ENCODE measurements around the gene SPANXN2.
A peak's percentile ranks its signal among the peaks of the same experiment; 100 is the strongest.

The SPANXN2 gene

GRCh38 chrX:143701460-143701859 is 19.1 kb downstream of the SPANXN2 start:
- POLR2A ChIA-PET: no interaction called here
- Histone ChIP-seq H3K27ac (ENCODE audit: extremely low read depth, low read depth, low read length) (no peak overlapping the region), H3K36me3 (ENCODE audit: control insufficient read depth in 2 of 2, insufficient read depth in 1 of 2, low read length in 2 of 2) (no peaks in the 10 kb centered on the region), H3K4me3 (ENCODE audit: low read depth, low read length) (no peak overlapping the region), H3K9me3 (ENCODE audit: control insufficient read depth, insufficient read depth, low read depth, low read length) (peaks cover 2% of the 10 kb centered on the region; the same call in 1 of the 2 replicates), H3K4me1 (ENCODE audit: control insufficient read depth, insufficient read depth, low read length) (no peaks in the 10 kb centered on the region)
- CTCF ChIA-PET: no interaction called here
- TF ChIP-seq ZNF416 (tag by site-specific recombination; IDR thresholded peaks at IDR 0.05) (no peak), TRIM28 (IDR thresholded peaks at IDR 0.05; ENCODE audit: borderline replicate concordance, low read length) (peak; percentile 53; the same call in 1 of the 2 replicates), ZFP3 (tag by site-specific recombination; IDR thresholded peaks at IDR 0.05; ENCODE audit: low read depth) (no peak), ZNF248 (tag by site-specific recombination; IDR thresholded peaks at IDR 0.05) (no peak), ZNF354C (tag by site-specific recombination; IDR thresholded peaks at IDR 0.05; ENCODE audit: borderline replicate concordance, low read depth) (no peak), KLF10 (tag by site-specific recombination; IDR thresholded peaks at IDR 0.05) (no peak), FEZF1 (tag by site-specific recombination; IDR thresholded peaks at IDR 0.05) (no peak), ZNF585B (tag by site-specific recombination; IDR thresholded peaks at IDR 0.05) (peak; percentile 88), ZNF302 (tag by site-specific recombination; IDR thresholded peaks at IDR 0.05; ENCODE audit: low read depth) (no peak), ZNF571 (tag by site-specific recombination; IDR thresholded peaks at IDR 0.05) (no peak)
- TF ChIP-seq, protein P1, sequence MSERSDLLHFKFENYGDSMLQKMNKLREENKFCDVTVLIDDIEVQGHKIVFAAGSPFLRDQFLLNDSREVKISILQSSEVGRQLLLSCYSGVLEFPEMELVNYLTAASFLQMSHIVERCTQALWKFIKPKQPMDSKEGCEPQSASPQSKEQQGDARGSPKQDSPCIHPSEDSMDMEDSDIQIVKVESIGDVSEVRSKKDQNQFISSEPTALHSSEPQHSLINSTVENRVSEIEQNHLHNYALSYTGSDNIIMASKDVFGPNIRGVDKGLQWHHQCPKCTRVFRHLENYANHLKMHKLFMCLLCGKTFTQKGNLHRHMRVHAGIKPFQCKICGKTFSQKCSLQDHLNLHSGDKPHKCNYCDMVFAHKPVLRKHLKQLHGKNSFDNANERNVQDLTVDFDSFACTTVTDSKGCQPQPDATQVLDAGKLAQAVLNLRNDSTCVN (tag by site-specific recombination; optimal IDR thresholded peaks at IDR 0.05): no peak
- TF ChIP-seq, protein P2, sequence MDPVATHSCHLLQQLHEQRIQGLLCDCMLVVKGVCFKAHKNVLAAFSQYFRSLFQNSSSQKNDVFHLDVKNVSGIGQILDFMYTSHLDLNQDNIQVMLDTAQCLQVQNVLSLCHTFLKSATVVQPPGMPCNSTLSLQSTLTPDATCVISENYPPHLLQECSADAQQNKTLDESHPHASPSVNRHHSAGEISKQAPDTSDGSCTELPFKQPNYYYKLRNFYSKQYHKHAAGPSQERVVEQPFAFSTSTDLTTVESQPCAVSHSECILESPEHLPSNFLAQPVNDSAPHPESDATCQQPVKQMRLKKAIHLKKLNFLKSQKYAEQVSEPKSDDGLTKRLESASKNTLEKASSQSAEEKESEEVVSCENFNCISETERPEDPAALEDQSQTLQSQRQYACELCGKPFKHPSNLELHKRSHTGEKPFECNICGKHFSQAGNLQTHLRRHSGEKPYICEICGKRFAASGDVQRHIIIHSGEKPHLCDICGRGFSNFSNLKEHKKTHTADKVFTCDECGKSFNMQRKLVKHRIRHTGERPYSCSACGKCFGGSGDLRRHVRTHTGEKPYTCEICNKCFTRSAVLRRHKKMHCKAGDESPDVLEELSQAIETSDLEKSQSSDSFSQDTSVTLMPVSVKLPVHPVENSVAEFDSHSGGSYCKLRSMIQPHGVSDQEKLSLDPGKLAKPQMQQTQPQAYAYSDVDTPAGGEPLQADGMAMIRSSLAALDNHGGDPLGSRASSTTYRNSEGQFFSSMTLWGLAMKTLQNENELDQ (tag by site-specific recombination; IDR thresholded peaks at IDR 0.05; ENCODE audit: low read depth): no peak
- TF ChIP-seq, protein P3, sequence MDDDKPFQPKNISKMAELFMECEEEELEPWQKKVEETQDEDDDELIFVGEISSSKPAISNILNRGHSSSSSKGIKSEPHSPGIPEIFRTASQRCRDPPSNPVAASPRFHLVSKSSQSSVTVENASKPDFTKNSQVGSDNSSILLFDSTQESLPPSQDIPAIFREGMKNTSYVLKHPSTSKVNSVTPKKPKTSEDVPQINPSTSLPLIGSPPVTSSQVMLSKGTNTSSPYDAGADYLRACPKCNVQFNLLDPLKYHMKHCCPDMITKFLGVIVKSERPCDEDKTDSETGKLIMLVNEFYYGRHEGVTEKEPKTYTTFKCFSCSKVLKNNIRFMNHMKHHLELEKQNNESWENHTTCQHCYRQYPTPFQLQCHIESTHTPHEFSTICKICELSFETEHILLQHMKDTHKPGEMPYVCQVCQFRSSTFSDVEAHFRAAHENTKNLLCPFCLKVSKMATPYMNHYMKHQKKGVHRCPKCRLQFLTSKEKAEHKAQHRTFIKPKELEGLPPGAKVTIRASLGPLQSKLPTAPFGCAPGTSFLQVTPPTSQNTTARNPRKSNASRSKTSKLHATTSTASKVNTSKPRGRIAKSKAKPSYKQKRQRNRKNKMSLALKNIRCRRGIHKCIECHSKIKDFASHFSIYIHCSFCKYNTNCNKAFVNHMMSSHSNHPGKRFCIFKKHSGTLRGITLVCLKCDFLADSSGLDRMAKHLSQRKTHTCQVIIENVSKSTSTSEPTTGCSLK (tag by site-specific recombination; IDR thresholded peaks at IDR 0.05): no peak
- TF ChIP-seq, protein P4, sequence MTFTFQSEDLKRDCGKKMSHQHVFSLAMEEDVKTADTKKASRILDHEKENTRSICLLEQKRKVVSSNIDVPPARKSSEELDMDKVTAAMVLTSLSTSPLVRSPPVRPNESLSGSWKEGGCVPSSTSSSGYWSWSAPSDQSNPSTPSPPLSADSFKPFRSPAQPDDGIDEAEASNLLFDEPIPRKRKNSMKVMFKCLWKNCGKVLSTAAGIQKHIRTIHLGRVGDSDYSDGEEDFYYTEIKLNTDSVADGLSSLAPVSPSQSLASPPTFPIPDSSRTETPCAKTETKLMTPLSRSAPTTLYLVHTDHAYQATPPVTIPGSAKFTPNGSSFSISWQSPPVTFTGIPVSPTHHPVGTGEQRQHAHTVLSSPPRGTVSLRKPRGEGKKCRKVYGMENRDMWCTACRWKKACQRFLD (tag by site-specific recombination; IDR thresholded peaks at IDR 0.05): no peak

GRCh38 chrX:143694885-143695284 is 25.7 kb downstream of the SPANXN2 start:
- POLR2A ChIA-PET: no interaction called here
- Histone ChIP-seq H3K4me1 (ENCODE audit: control insufficient read depth, insufficient read depth, low read length) (no peaks in the 10 kb centered on the region), H3K4me3 (ENCODE audit: low read depth, low read length) (no peak overlapping the region), H3K27ac (ENCODE audit: extremely low read depth, low read depth, low read length) (no peak overlapping the region), H3K9me3 (ENCODE audit: control insufficient read depth, insufficient read depth, low read depth, low read length) (no peaks in the 10 kb centered on the region; the same call in 1 of the 2 replicates), H3K36me3 (ENCODE audit: control insufficient read depth in 2 of 2, insufficient read depth in 1 of 2, low read length in 2 of 2) (no peaks in the 10 kb centered on the region)
- TF ChIP-seq, protein P5, sequence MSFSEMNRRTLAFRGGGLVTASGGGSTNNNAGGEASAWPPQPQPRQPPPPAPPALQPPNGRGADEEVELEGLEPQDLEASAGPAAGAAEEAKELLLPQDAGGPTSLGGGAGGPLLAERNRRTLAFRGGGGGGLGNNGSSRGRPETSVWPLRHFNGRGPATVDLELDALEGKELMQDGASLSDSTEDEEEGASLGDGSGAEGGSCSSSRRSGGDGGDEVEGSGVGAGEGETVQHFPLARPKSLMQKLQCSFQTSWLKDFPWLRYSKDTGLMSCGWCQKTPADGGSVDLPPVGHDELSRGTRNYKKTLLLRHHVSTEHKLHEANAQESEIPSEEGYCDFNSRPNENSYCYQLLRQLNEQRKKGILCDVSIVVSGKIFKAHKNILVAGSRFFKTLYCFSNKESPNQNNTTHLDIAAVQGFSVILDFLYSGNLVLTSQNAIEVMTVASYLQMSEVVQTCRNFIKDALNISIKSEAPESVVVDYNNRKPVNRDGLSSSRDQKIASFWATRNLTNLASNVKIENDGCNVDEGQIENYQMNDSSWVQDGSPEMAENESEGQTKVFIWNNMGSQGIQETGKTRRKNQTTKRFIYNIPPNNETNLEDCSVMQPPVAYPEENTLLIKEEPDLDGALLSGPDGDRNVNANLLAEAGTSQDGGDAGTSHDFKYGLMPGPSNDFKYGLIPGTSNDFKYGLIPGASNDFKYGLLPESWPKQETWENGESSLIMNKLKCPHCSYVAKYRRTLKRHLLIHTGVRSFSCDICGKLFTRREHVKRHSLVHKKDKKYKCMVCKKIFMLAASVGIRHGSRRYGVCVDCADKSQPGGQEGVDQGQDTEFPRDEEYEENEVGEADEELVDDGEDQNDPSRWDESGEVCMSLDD (tag by site-specific recombination; IDR thresholded peaks at IDR 0.05): no peak
- TF ChIP-seq ZNF174 (tag by site-specific recombination; IDR thresholded peaks at IDR 0.05) (no peak), ZNF549 (tag by site-specific recombination; IDR thresholded peaks at IDR 0.05) (no peak), SCRT1 (tag by site-specific recombination; IDR thresholded peaks at IDR 0.05; ENCODE audit: borderline replicate concordance) (no peak), ZNF530 (tag by site-specific recombination; IDR thresholded peaks at IDR 0.05; ENCODE audit: low read depth) (no peak), ZNF394 (tag by site-specific recombination; IDR thresholded peaks at IDR 0.05; ENCODE audit: borderline replicate concordance) (no peak), ZNF16 (tag by site-specific recombination; IDR thresholded peaks at IDR 0.05; ENCODE audit: low read depth) (no peak), ZNF571 (tag by site-specific recombination; IDR thresholded peaks at IDR 0.05) (no peak), KLF17 (tag by site-specific recombination; IDR thresholded peaks at IDR 0.05) (no peak), SP3 (tag by site-specific recombination; IDR thresholded peaks at IDR 0.05) (no peak)
- CTCF ChIA-PET: no interaction called here

Data from HEK293 (cell line).